GM19452 (cell line): ENCODE results near the gene GJB2.

Experiments used
- ATAC-seq: cut with Tn5 transposase; IDR thresholded peaks from one replicate; pipeline ENCODE4 v1.9.1; 2021; ENCODE audit not compliant: unreplicated experiment

GJB2 gene

GRCh38 chr13:20142927-20143480, 49.7 kb downstream of the GJB2 start:
- ATAC-seq, result no peak

GRCh38 chr13:20142023-20142926, 50.5 kb downstream of the GJB2 start:
- no peak for ATAC-seq

GRCh38 chr13:20141238-20142022, 51.3 kb downstream of the GJB2 start:
- no peak for ATAC-seq

GRCh38 chr13:20140487-20140886, 52.3 kb downstream of the GJB2 start:
- ATAC-seq, result no peak

- ATAC-seq, result no peak
Measured at GRCh38 chr13:20137875-20138274, 54.9 kb downstream of the GJB2 start.
